Thyroid gland (tissue), 4 donors: ENCODE data around the gene IGFN1. TPM values are rescaled to one million over a fixed set of nuclear protein-coding genes. Genes with fewer than 3 reads are reported as not detected.

Source experiments
- DNase-seq, 2 donors: peaks; one replicate each; pipeline ENCODE4 v3.0.0-alpha.2; 2019
- H3K27ac ChIP-seq, 3 donors: fragments of 200-600 bp; sonication (generic); 1 replicate in 2 of 3; 2 replicates in 1 of 3; pipeline ENCODE4 v1.5.1; 2016 to 2019; ENCODE audit warnings: mild to moderate bottlenecking in 1 of 3, moderate library complexity in 1 of 3
- H3K27me3 ChIP-seq: fragments of 200-600 bp; sonication (generic); one replicate; pipeline ENCODE4 v1.5.1; 2019
- H3K36me3 ChIP-seq, 2 donors: fragments of 200-600 bp; sonication (generic); one replicate each; pipeline ENCODE4 v1.5.1; 2016 to 2019
- H3K4me1 ChIP-seq, 2 donors: fragments of 200-600 bp; sonication (generic); one replicate each; pipeline ENCODE4 v1.5.1; 2017 to 2019
- H3K4me3 ChIP-seq, 3 donors: fragments of 200-600 bp; sonication (generic); replicated peaks in 1 of 3; 1 replicate in 2 of 3; 2 replicates in 1 of 3; pipeline ENCODE4 v1.5.1; 2016; ENCODE audit warnings: mild to moderate bottlenecking in 1 of 3
- H3K9me3 ChIP-seq: fragments of 200-600 bp; sonication (generic); one replicate; pipeline ENCODE4 v1.5.1; 2017
- POLR2A ChIP-seq, 2 donors: fragments of 450-650 bp; IDR thresholded peaks; one replicate each; pipeline ENCODE4 v1.6.1; 2017; ENCODE audit warnings: antibody characterized with exemption in 2 of 2, mild to moderate bottlenecking in 2 of 2, moderate library complexity in 1 of 2
- WGBS, 2 donors: methylation state at CpG; one replicate each; pipeline ENCODE4 v1.1.5; 2017; 5-methylcytosine and 5-hydroxymethylcytosine counted together
- intact Hi-C: fragments of 100-400 bp; cut with DNase I; formaldehyde crosslinking; loops from one replicate; pipeline ENCODE4 v1.15.1; 2023
- total RNA-seq, 4 donors: library from RNA; depleted of rRNA; stranded (reverse); fragments of >200 nt; gene quantifications; one replicate each; pipeline ENCODE4 v1.2.3, GENCODE V29; 2016
- TF ChIP-seq, protein P1 (sequence below), 6 experiments: fragments of 200-600 bp in 3 of 6; fragments of 450-650 bp in 3 of 6; sonication (generic) in 3 of 6; IDR thresholded peaks; one replicate each; pipeline ENCODE4 v1.5.1; 2016 to 2019; ENCODE audit warnings: antibody characterized with exemption in 6 of 6, mild to moderate bottlenecking in 2 of 6, inconsistent platforms in 1 of 6, moderate library complexity in 1 of 6

IGFN1 gene
- total RNA-seq = 10 to 100 TPM; 16.2 to 78.6 (median 33.0) TPM

DNA sequence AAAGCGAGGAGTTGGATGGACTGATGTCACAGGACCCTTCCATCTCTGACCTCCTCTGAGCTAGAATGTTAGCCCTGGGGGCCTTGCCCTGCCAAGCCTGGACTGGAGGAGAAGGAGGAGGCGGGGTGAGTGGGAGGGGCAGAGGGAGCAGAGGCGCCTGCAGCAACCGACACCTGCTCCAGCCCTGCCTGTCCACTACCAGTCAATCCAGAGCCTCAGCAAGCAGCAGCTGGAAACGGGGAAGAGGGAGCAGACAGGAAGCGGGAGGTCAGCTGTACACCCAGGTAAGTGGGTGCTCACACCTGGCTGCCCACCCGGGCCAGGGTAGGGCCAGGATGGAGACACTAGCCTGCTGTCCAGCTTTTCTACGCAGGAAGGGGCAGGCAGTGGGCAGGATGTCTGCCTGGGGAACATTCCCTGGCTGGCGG lies at the start of gene IGFN1:
Gene IGFN1 (plus strand): TSS at position 201 of the 428 bp plus-strand sequence. CDS start 2,470 bp downstream, outside the sequence.
- TF ChIP-seq, protein P1, sequence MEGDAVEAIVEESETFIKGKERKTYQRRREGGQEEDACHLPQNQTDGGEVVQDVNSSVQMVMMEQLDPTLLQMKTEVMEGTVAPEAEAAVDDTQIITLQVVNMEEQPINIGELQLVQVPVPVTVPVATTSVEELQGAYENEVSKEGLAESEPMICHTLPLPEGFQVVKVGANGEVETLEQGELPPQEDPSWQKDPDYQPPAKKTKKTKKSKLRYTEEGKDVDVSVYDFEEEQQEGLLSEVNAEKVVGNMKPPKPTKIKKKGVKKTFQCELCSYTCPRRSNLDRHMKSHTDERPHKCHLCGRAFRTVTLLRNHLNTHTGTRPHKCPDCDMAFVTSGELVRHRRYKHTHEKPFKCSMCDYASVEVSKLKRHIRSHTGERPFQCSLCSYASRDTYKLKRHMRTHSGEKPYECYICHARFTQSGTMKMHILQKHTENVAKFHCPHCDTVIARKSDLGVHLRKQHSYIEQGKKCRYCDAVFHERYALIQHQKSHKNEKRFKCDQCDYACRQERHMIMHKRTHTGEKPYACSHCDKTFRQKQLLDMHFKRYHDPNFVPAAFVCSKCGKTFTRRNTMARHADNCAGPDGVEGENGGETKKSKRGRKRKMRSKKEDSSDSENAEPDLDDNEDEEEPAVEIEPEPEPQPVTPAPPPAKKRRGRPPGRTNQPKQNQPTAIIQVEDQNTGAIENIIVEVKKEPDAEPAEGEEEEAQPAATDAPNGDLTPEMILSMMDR (IDR thresholded peaks at IDR 0.05) = no peak
- TF ChIP-seq POLR2A (IDR thresholded peaks at IDR 0.05) = peak in 1 of 2 donors; percentile 40
- H3K9me3 ChIP-seq = no peaks in the 10 kb centered on the region
- 44 to 53% methylated on average over 7 to 9 of the region's 9 CpGs for WGBS, 2 donors
- H3K27me3 ChIP-seq = no peaks in the 10 kb centered on the region
- no peaks in the 10 kb centered on the region for H3K36me3 ChIP-seq
- no peak within 1 kb of the TSS for H3K4me3 ChIP-seq
- no peak within 1 kb of the TSS for H3K27ac ChIP-seq
- H3K4me1 ChIP-seq = no peaks in the 10 kb centered on the region
- peak; percentile 49 to 59 for DNase-seq
- intact Hi-C loops = no loop called here

DNA sequence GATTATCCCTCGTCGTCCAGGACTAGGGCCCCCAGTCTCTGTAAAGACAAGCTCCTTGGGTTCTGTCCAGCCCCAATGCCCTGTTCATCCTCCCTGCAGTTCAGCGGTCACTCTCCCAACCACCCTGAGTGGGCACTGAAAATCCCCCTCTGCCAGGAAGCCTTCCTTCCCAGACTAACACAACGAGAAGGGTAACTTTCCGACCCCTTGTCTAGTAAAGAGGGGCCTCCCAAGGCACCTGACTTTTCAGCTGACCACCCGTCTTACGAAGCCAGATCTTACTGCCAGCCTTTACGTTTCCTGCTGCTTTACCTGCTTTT lies 49.7 kb upstream of the IGFN1 start:
- no peak for TF ChIP-seq POLR2A (IDR thresholded peaks at IDR 0.05)
- TF ChIP-seq, protein P1 (IDR thresholded peaks at IDR 0.05) = no peak
- H3K36me3 ChIP-seq = peaks cover 20 to 41% of the 10 kb centered on the region in 2 donors
- WGBS, 2 donors = 90 to 92% methylated on average over 8 of the region's 8 CpGs
- no peaks in the 10 kb centered on the region for H3K9me3 ChIP-seq
- H3K4me1 ChIP-seq = no peaks in the 10 kb centered on the region
- intact Hi-C loops = no loop called here
- no peak overlapping the region for H3K4me3 ChIP-seq
- no peaks in the 10 kb centered on the region for H3K27me3 ChIP-seq
- H3K27ac ChIP-seq = no peak overlapping the region
- no peak for DNase-seq

DNA sequence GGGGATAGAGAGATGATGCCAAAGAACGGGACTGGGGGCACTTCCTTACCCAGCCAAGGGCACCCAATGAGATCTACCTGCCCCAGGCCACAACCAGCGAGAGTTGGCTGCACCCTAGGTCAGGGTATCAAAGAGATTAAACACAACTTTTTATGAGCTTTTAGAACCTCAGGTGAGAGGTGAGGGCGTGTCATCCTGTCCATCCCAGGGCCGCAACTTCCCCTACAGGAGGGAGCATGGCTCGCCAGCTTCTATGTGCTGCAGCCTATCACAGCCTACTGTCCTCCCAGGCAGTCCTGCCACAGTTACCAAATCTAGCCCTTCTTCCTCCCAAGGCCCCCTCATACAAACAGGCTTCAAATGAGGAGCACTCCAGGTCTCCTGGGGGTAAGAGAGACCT lies 49.2 kb upstream of the IGFN1 start:
- Histone ChIP-seq H3K36me3 (peaks cover 18 to 47% of the 10 kb centered on the region in 2 donors), H3K27ac (no peak overlapping the region), H3K9me3 (no peaks in the 10 kb centered on the region), H3K27me3 (no peaks in the 10 kb centered on the region), H3K4me1 (no peaks in the 10 kb centered on the region), H3K4me3 (no peak overlapping the region)
- WGBS, 2 donors = 89 to 98% methylated on average over 5 of the region's 5 CpGs
- no peak for DNase-seq
- TF ChIP-seq, protein P1 (IDR thresholded peaks at IDR 0.05) = no peak
- no peak for TF ChIP-seq POLR2A (IDR thresholded peaks at IDR 0.05)
- intact Hi-C loops = no loop called here

DNA sequence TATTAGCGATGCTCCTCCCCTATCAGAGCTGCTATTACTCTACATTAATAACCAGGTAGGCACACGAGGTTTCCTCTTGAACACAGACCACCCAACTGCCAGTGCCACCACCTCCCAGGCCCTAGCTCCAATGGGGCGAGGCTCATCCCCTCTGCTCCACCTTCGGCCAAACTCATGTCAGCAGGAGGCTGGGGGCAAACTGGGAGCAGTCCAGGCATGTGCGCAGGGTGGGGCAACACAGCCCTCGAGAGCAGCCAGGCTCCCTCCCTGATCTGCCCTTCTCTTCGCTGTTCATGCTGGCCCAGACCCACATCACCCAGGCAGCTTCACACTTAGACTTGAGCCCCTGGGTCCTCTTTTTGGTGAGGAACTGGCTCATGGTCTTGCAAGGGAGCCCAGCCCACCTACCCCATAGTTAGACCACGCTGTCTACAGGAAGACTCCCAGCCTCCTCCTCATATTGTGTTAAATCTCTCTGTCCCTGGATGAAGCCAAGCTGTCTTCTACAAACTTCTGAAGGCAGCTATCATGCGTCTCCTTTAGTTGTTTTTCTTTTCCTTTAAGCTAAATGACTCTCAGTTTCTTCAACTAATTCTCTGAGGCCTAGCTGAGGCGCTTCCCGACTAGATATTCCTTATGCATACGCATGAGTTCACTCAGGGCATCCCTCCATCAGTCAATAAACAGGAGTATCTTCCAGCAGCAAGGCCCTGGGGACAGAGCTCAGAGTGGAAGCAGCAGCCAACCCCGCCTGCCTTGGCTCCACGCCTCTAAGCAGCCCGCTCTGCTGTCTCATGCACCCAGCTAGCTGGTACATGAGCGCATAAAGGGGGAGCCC lies 48.4 kb upstream of the IGFN1 start:
- Histone ChIP-seq H3K9me3 (no peaks in the 10 kb centered on the region), H3K4me3 (no peak overlapping the region), H3K36me3 (peaks cover 21 to 51% of the 10 kb centered on the region in 2 donors), H3K27me3 (no peaks in the 10 kb centered on the region), H3K27ac (no peak overlapping the region), H3K4me1 (no peaks in the 10 kb centered on the region)
- intact Hi-C loops = no loop called here
- WGBS, 2 donors = 79 to 93% methylated on average over 15 to 16 of the region's 16 CpGs
- TF ChIP-seq POLR2A (IDR thresholded peaks at IDR 0.05) = no peak
- TF ChIP-seq, protein P1 (IDR thresholded peaks at IDR 0.05) = no peak
- DNase-seq = no peak
